PC-9 (cell line): ENCODE measurements around the gene GLT1D1. TPM values are rescaled to one million over a fixed set of nuclear protein-coding genes. Genes with fewer than 3 reads are reported as not detected.

ENCODE experiments used
- BruUV-seq: library from RNA; stranded (reverse); fragments of 400-500 nt; replicated peaks from 2 replicates; lab custom pipeline; 2021; lab: Mats Ljungman, UMichigan
- CTCF ChIA-PET: fragments of 300-600 bp; sonication (Branson Sonifier 250); formaldehyde crosslinking; loops from one replicate; lab custom pipeline; 2022; ENCODE audit warnings: antibody characterized with exemption; lab: Charles Lee
- POLR2A ChIA-PET: fragments of 300-600 bp; sonication (Branson Sonifier 250); formaldehyde crosslinking; loops from one replicate; lab custom pipeline; 2022; ENCODE audit warnings: antibody characterized with exemption; ENCODE audit not compliant: unreplicated experiment; lab: Charles Lee
- DNase-seq, 2 experiments: peaks; one replicate each; pipeline versions ENCODE4 v3.0.0 to v3.0.0-alpha.2; 2015 to 2022; ENCODE audit warnings: mixed read lengths in 1 of 2
- H2AFZ ChIP-seq: fragments of 200-600 bp; sonication (generic); 2 replicates; pipeline ENCODE4 v1.8.1; 2017; ENCODE audit warnings: antibody characterized with exemption
- H3F3A ChIP-seq: fragments of 200-600 bp; sonication (generic); 2 replicates; pipeline ENCODE4 v1.8.1; 2017; ENCODE audit warnings: antibody characterized with exemption, mild to moderate bottlenecking, low read depth; ENCODE audit not compliant: insufficient read depth
- H3K27ac ChIP-seq: fragments of 200-600 bp; sonication (generic); 2 replicates; pipeline ENCODE4 v1.6.1; 2016; ENCODE audit warnings: mixed run types
- H3K27me3 ChIP-seq: fragments of 200-600 bp; sonication (generic); 2 replicates; pipeline ENCODE4 v1.6.1; 2016; ENCODE audit warnings: low read depth, mixed run types; ENCODE audit not compliant: insufficient read depth
- H3K36me3 ChIP-seq: fragments of 200-600 bp; sonication (generic); 2 replicates; pipeline ENCODE4 v1.6.1; 2016; ENCODE audit warnings: low read depth, mixed run types
- H3K4me1 ChIP-seq: fragments of 200-600 bp; sonication (generic); replicated peaks from 2 replicates; pipeline ENCODE4 v1.6.1; 2016; ENCODE audit warnings: mixed run types; ENCODE audit not compliant: insufficient read depth
- H3K4me2 ChIP-seq: fragments of 200-600 bp; sonication (generic); 2 replicates; pipeline ENCODE4 v1.6.1; 2017; ENCODE audit warnings: mixed run types
- H3K4me3 ChIP-seq: fragments of 200-600 bp; sonication (generic); 2 replicates; pipeline ENCODE4 v1.6.1; 2016; ENCODE audit warnings: mixed run types
- H3K79me2 ChIP-seq: fragments of 200-600 bp; sonication (generic); 2 replicates; pipeline ENCODE4 v1.6.1; 2017; ENCODE audit warnings: low read depth, mixed run types
- H3K9me2 ChIP-seq: fragments of 200-600 bp; sonication (generic); 2 replicates; pipeline ENCODE4 v1.8.1; 2017; ENCODE audit warnings: mild to moderate bottlenecking; ENCODE audit not compliant: insufficient read depth
- H3K9me3 ChIP-seq: fragments of 200-600 bp; sonication (generic); 2 replicates; pipeline ENCODE4 v1.8.1; 2016; ENCODE audit warnings: low read depth; ENCODE audit not compliant: insufficient read depth
- H4K20me1 ChIP-seq: fragments of 200-600 bp; sonication (generic); 2 replicates; pipeline ENCODE4 v1.8.1; 2017; ENCODE audit not compliant: insufficient read depth
- CTCF ChIP-seq: fragments of 200-600 bp; sonication (generic); conservative IDR thresholded peaks from 2 replicates; pipeline ENCODE4 v1.6.1; 2017; ENCODE audit warnings: mixed run types, antibody characterized with exemption, mild to moderate bottlenecking, moderate library complexity
- EZH2 ChIP-seq: fragments of 200-600 bp; sonication (generic); IDR thresholded peaks from 2 replicates; pipeline ENCODE4 v1.8.0; 2017; ENCODE audit warnings: antibody characterized with exemption, low read depth
- intact Hi-C: fragments of 100-400 bp; cut with micrococcal nuclease; formaldehyde crosslinking; loops from one replicate; pipeline ENCODE4 v1.10.0; 2022; ENCODE audit not compliant: unreplicated experiment
- total RNA-seq: library from RNA; stranded (reverse); gene quantifications from 2 replicates; pipeline ENCODE4 v1.2.3, GENCODE V29; 2021

Gene GLT1D1
- total RNA-seq, 1 experiment from 2014 or later: not detected

DNA sequence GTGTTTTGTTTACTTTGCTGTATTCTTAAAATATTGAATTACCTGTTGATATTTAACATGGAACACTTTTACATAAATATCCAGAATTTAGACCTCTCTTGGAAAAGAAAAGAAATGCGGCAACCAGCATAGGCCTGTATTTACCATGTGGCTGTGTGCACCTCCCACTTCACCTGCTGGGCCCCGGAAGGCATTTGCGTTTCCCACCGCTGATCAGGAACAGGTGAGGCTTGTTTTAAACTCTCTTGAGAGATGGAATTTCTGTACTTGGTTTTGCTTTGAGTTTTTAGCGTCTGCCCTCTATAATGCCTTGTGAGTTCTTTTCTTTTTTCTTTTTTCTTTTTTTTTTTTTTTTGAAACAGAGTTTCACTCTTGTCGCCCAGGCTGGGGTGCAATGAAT, 124.2 kb downstream of the GLT1D1 start:
- TF ChIP-seq CTCF (no peak), EZH2 (no peak)
- Histone ChIP-seq H3K27me3 (peaks cover 78% of the 10 kb centered on the region), H3K9me3 (no peaks in the 10 kb centered on the region), H3K4me1 (no peaks in the 10 kb centered on the region), H3K9me2 (no peaks in the 10 kb centered on the region), H4K20me1 (no peaks in the 10 kb centered on the region), H3F3A (no peaks in the 10 kb centered on the region), H3K4me2 (no peak overlapping the region), H3K79me2 (no peaks in the 10 kb centered on the region), H3K4me3 (no peak overlapping the region), H2AFZ (no peak overlapping the region), H3K27ac (no peak overlapping the region), H3K36me3 (no peaks in the 10 kb centered on the region)
- ChIA-PET CTCF (no interaction called here), POLR2A (no interaction called here)
- DNase-seq: no peak
- intact Hi-C loops: no loop called here
- no TSS peak for BruUV-seq

DNA sequence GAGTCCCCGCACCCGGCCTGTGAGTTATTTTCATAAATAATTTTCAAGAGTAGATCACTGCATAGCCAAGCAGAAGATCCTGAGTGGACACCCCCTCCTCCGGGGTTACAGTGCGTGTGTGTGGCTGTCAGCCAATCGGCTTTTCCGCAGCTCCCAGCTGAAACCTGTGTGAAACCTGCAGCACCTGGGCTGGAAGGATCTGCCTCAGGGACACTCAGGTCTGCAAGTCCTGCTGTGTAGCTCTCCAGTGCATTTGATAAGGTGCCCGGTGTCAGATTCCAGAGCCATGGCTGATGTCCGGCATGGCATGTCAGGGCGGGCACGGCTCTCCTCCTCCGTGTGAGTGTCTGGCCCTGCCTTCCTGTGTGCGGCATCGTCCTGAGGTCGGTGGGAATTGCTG, 124.8 kb downstream of the GLT1D1 start:
- BruUV-seq: no TSS peak
- Histone ChIP-seq H3K79me2 (no peaks in the 10 kb centered on the region), H3K4me3 (no peak overlapping the region), H4K20me1 (no peaks in the 10 kb centered on the region), H3K27me3 (peaks cover 83% of the 10 kb centered on the region), H3K27ac (no peak overlapping the region), H3K4me1 (no peaks in the 10 kb centered on the region), H3K36me3 (no peaks in the 10 kb centered on the region), H3K9me3 (no peaks in the 10 kb centered on the region), H2AFZ (no peak overlapping the region), H3K4me2 (no peak overlapping the region), H3F3A (no peaks in the 10 kb centered on the region), H3K9me2 (no peaks in the 10 kb centered on the region)
- intact Hi-C loops: no loop called here
- POLR2A ChIA-PET: no interaction called here
- DNase-seq: no peak
- no peak for TF ChIP-seq EZH2
- TF ChIP-seq CTCF: no peak
- CTCF ChIA-PET: no interaction called here

- Histone ChIP-seq H3K27ac (no peak overlapping the region), H3K4me1 (no peaks in the 10 kb centered on the region), H4K20me1 (no peaks in the 10 kb centered on the region), H3K36me3 (no peaks in the 10 kb centered on the region), H3K27me3 (peaks cover 86% of the 10 kb centered on the region), H3F3A (no peaks in the 10 kb centered on the region), H3K4me3 (no peak overlapping the region), H2AFZ (no peak overlapping the region), H3K9me3 (no peaks in the 10 kb centered on the region), H3K79me2 (no peaks in the 10 kb centered on the region), H3K4me2 (no peak overlapping the region), H3K9me2 (no peaks in the 10 kb centered on the region)
- no peak for DNase-seq
- ChIA-PET POLR2A (no interaction called here), CTCF (no interaction called here)
- intact Hi-C loops: no loop called here
- no TSS peak for BruUV-seq
- no peak for TF ChIP-seq CTCF
- TF ChIP-seq EZH2: no peak
Observed at GRCh38 chr12:128980623-128981022, 127.3 kb downstream of the GLT1D1 start.
